Peyer's patch (tissue), 4 donors: ENCODE measurements around the gene SLCO6A1.

Experiments
- POLR2A ChIP-seq, 2 donors: fragments of 450-650 bp; IDR thresholded peaks; one replicate each; pipeline ENCODE4 v1.5.1; 2017; ENCODE audit warnings: antibody characterized with exemption in 2 of 2, mild to moderate bottlenecking in 2 of 2, moderate library complexity in 2 of 2
- TF ChIP-seq, protein P1 (sequence below), 6 experiments: fragments of 450-650 bp in 4 of 6; fragments of 200-600 bp in 2 of 6; sonication (generic) in 1 of 6; IDR thresholded peaks; one replicate each; pipeline ENCODE4 v1.5.1; 2017 to 2019; ENCODE audit warnings: antibody characterized with exemption in 6 of 6, mild to moderate bottlenecking in 3 of 6, moderate library complexity in 1 of 6

GRCh38 chr5:102368392-102368791 is 130.4 kb downstream of the SLCO6A1 start:
- TF ChIP-seq, protein P1, sequence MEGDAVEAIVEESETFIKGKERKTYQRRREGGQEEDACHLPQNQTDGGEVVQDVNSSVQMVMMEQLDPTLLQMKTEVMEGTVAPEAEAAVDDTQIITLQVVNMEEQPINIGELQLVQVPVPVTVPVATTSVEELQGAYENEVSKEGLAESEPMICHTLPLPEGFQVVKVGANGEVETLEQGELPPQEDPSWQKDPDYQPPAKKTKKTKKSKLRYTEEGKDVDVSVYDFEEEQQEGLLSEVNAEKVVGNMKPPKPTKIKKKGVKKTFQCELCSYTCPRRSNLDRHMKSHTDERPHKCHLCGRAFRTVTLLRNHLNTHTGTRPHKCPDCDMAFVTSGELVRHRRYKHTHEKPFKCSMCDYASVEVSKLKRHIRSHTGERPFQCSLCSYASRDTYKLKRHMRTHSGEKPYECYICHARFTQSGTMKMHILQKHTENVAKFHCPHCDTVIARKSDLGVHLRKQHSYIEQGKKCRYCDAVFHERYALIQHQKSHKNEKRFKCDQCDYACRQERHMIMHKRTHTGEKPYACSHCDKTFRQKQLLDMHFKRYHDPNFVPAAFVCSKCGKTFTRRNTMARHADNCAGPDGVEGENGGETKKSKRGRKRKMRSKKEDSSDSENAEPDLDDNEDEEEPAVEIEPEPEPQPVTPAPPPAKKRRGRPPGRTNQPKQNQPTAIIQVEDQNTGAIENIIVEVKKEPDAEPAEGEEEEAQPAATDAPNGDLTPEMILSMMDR (IDR thresholded peaks at IDR 0.05), result no peak
- TF ChIP-seq POLR2A (IDR thresholded peaks at IDR 0.05), result no peak
